ENCODE measurements around the gene PTPA. TPM values are rescaled to one million over a fixed set of nuclear protein-coding genes. Genes with fewer than 3 reads are reported as not detected.
A peak's percentile ranks its signal among the peaks of the same experiment; 100 is the strongest.

PTPA gene
- total RNA-seq, 1 experiment from 2014 or later = 182 TPM

DNA sequence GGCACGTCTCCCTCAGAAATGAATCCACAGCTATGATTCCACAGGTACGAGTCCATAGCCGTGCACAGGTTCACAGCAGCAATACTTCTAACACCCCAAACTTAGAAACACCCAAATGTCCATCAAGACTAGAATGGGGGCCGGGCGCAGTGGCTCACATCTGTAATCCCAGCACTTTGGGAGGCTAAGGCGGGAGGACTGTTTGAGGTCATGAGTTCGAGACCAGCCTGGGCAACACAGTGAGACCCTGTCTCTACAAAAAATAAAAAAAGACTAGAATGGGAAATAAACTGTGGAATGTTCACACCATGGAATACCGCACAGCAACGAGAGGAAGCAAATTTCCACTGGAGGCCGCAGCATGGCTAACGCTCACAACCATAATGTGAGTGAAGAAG lies 34.6 kb upstream of the PTPA start:
- TF ChIP-seq, protein P1, sequence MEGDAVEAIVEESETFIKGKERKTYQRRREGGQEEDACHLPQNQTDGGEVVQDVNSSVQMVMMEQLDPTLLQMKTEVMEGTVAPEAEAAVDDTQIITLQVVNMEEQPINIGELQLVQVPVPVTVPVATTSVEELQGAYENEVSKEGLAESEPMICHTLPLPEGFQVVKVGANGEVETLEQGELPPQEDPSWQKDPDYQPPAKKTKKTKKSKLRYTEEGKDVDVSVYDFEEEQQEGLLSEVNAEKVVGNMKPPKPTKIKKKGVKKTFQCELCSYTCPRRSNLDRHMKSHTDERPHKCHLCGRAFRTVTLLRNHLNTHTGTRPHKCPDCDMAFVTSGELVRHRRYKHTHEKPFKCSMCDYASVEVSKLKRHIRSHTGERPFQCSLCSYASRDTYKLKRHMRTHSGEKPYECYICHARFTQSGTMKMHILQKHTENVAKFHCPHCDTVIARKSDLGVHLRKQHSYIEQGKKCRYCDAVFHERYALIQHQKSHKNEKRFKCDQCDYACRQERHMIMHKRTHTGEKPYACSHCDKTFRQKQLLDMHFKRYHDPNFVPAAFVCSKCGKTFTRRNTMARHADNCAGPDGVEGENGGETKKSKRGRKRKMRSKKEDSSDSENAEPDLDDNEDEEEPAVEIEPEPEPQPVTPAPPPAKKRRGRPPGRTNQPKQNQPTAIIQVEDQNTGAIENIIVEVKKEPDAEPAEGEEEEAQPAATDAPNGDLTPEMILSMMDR (conservative IDR thresholded peaks at IDR 0.05) = no peak
- TF ChIP-seq EZH2 (IDR thresholded peaks at IDR 0.05; ENCODE audit: low read depth) = no peak
- peak overlapping the region; percentile 56 for H3K4me2 ChIP-seq
- no peaks in the 10 kb centered on the region for H4K20me1 ChIP-seq (ENCODE audit: insufficient read depth)
- ChIA-PET CTCF (no interaction called here), POLR2A (ENCODE audit: unreplicated experiment) (no interaction called here)
- peaks cover 19% of the 10 kb centered on the region for H3K4me1 ChIP-seq (replicated peaks; ENCODE audit: insufficient read depth)
- no TSS peak for BruUV-seq (replicated peaks)
- no peak overlapping the region for H3K27ac ChIP-seq
- intact Hi-C loops (cut with micrococcal nuclease; ENCODE audit: unreplicated experiment) = no loop called here
- H2AFZ ChIP-seq = no peak overlapping the region
- H3K4me3 ChIP-seq = no peak overlapping the region
- no peaks in the 10 kb centered on the region for H3K9me3 ChIP-seq (ENCODE audit: insufficient read depth, low read depth)
- no peaks in the 10 kb centered on the region for H3K9me2 ChIP-seq (ENCODE audit: insufficient read depth)
- peaks cover 15% of the 10 kb centered on the region; the same call in 1 of the 2 replicates for H3F3A ChIP-seq (ENCODE audit: insufficient read depth, low read depth)
- H3K36me3 ChIP-seq (ENCODE audit: low read depth) = no peaks in the 10 kb centered on the region
- DNase-seq = no peak
- no peaks in the 10 kb centered on the region for H3K27me3 ChIP-seq (ENCODE audit: insufficient read depth, low read depth)
- peaks cover 9% of the 10 kb centered on the region for H3K79me2 ChIP-seq (ENCODE audit: low read depth)

GRCh38 chr9:129077236-129077635 lies 34.0 kb upstream of the PTPA start:
- H3K4me3 ChIP-seq = no peak overlapping the region
- DNase-seq = peak in 1 of 2 experiments; percentile 56
- H3F3A ChIP-seq (ENCODE audit: insufficient read depth, low read depth) = peaks cover 15% of the 10 kb centered on the region; the same call in 1 of the 2 replicates
- CTCF ChIA-PET = no interaction called here
- POLR2A ChIA-PET (ENCODE audit: unreplicated experiment) = no interaction called here
- TF ChIP-seq EZH2 (IDR thresholded peaks at IDR 0.05; ENCODE audit: low read depth) = no peak
- TF ChIP-seq, protein P1 (conservative IDR thresholded peaks at IDR 0.05) = no peak
- no peaks in the 10 kb centered on the region for H3K36me3 ChIP-seq (ENCODE audit: low read depth)
- H3K9me3 ChIP-seq (ENCODE audit: insufficient read depth, low read depth) = no peaks in the 10 kb centered on the region
- H3K27me3 ChIP-seq (ENCODE audit: insufficient read depth, low read depth) = no peaks in the 10 kb centered on the region
- peaks cover 15% of the 10 kb centered on the region for H3K79me2 ChIP-seq (ENCODE audit: low read depth)
- no peaks in the 10 kb centered on the region for H3K9me2 ChIP-seq (ENCODE audit: insufficient read depth)
- H3K4me1 ChIP-seq (replicated peaks; ENCODE audit: insufficient read depth) = peaks cover 25% of the 10 kb centered on the region
- no peak overlapping the region for H2AFZ ChIP-seq
- no TSS peak for BruUV-seq (replicated peaks)
- H4K20me1 ChIP-seq (ENCODE audit: insufficient read depth) = no peaks in the 10 kb centered on the region
- peak overlapping the region; percentile 56 for H3K4me2 ChIP-seq
- no peak overlapping the region for H3K27ac ChIP-seq
- intact Hi-C loops (cut with micrococcal nuclease; ENCODE audit: unreplicated experiment) = no loop called here

- Histone ChIP-seq H3K27ac (no peak overlapping the region), H3K4me2 (peak overlapping the region; percentile 20; the same call in 1 of the 2 replicates), H3K4me3 (no peak overlapping the region), H3K9me2 (ENCODE audit: insufficient read depth) (no peaks in the 10 kb centered on the region), H3K27me3 (ENCODE audit: insufficient read depth, low read depth) (no peaks in the 10 kb centered on the region), H3K79me2 (ENCODE audit: low read depth) (peaks cover 31% of the 10 kb centered on the region), H3K36me3 (ENCODE audit: low read depth) (no peaks in the 10 kb centered on the region), H2AFZ (no peak overlapping the region), H4K20me1 (ENCODE audit: insufficient read depth) (no peaks in the 10 kb centered on the region), H3K9me3 (ENCODE audit: insufficient read depth, low read depth) (no peaks in the 10 kb centered on the region), H3K4me1 (replicated peaks; ENCODE audit: insufficient read depth) (peaks cover 27% of the 10 kb centered on the region), H3F3A (ENCODE audit: insufficient read depth, low read depth) (peaks cover 11% of the 10 kb centered on the region; the same call in 1 of the 2 replicates)
- DNase-seq = peak in 1 of 2 experiments; percentile 25
- TF ChIP-seq, protein P1 (conservative IDR thresholded peaks at IDR 0.05) = no peak
- no peak for TF ChIP-seq EZH2 (IDR thresholded peaks at IDR 0.05; ENCODE audit: low read depth)
- POLR2A ChIA-PET (ENCODE audit: unreplicated experiment) = no interaction called here
- intact Hi-C loops (cut with micrococcal nuclease; ENCODE audit: unreplicated experiment) = no loop called here
- BruUV-seq (replicated peaks) = no TSS peak
- CTCF ChIA-PET = no interaction called here
These were observed 32.3 kb upstream of the PTPA start for GRCh38 chr9:129078691-129079503.

Measured in PC-9 (cell line).